PC-3 (cell line): ENCODE data around the gene CORO2A. TPM values are rescaled to one million over a fixed set of nuclear protein-coding genes. Genes with fewer than 3 reads are reported as not detected.

Experiments used
- ATAC-seq: fragments of 200-7000 bp; cut with Tn5 transposase; 2 replicates; pipeline ENCODE4 v1.9.1; 2020; ENCODE audit warnings: mild to moderate bottlenecking, moderate library complexity
- BruUV-seq: library from RNA; stranded (reverse); fragments of 400-500 nt; replicated peaks from 2 replicates; lab custom pipeline; 2021; lab: Mats Ljungman, UMichigan
- CTCF ChIA-PET: fragments of 300-600 bp; sonication (Branson Sonifier 250); formaldehyde crosslinking; loops from one replicate; lab custom pipeline; 2022; ENCODE audit warnings: antibody characterized with exemption; lab: Charles Lee
- POLR2A ChIA-PET: fragments of 300-600 bp; sonication (Branson Sonifier 250); formaldehyde crosslinking; loops from one replicate; lab custom pipeline; 2022; ENCODE audit warnings: antibody characterized with exemption; ENCODE audit not compliant: unreplicated experiment; lab: Charles Lee
- DNase-seq: peaks from one replicate; pipeline ENCODE4 v3.0.0-alpha.2; 2015
- H2AFZ ChIP-seq: fragments of 300-600 bp; sonication (generic); 2 replicates; pipeline ENCODE4 v1.6.0; 2016; ENCODE audit warnings: antibody characterized with exemption, low read length
- H3F3A ChIP-seq: fragments of 300-600 bp; sonication (generic); one replicate; pipeline ENCODE4 v1.6.0; 2017; ENCODE audit warnings: antibody characterized with exemption, low read length, control low read depth, mild to moderate bottlenecking; ENCODE audit not compliant: unreplicated experiment
- H3K27ac ChIP-seq: fragments of 300-600 bp; sonication (generic); 2 replicates; pipeline ENCODE4 v1.5.1; 2016; ENCODE audit warnings: mild to moderate bottlenecking, low read length
- H3K27me3 ChIP-seq: fragments of 300-600 bp; sonication (generic); 2 replicates; pipeline ENCODE4 v1.6.1; 2016; ENCODE audit warnings: low read length, mixed read lengths
- H3K36me3 ChIP-seq: fragments of 300-600 bp; sonication (generic); 2 replicates; pipeline ENCODE4 v1.6.1; 2016; ENCODE audit warnings: low read depth, mixed run types, low read length, mixed read lengths
- H3K4me1 ChIP-seq: fragments of 300-600 bp; sonication (generic); 2 replicates; pipeline ENCODE4 v1.5.1; 2016; ENCODE audit warnings: low read length; ENCODE audit not compliant: insufficient read depth
- H3K4me2 ChIP-seq: fragments of 300-600 bp; sonication (generic); 2 replicates; pipeline ENCODE4 v1.6.0; 2016; ENCODE audit warnings: low read length
- H3K4me3 ChIP-seq: fragments of 300-600 bp; sonication (generic); 2 replicates; pipeline ENCODE4 v1.5.1; 2016; ENCODE audit warnings: mild to moderate bottlenecking, low read length, mixed read lengths
- H3K79me2 ChIP-seq: fragments of 300-600 bp; sonication (generic); 2 replicates; pipeline ENCODE4 v1.6.1; 2017; ENCODE audit warnings: low read length, mixed read lengths
- H3K9ac ChIP-seq: fragments of 300-600 bp; sonication (generic); 2 replicates; pipeline ENCODE4 v1.6.0; 2016; ENCODE audit warnings: mild to moderate bottlenecking, low read length
- H3K9me2 ChIP-seq: fragments of 300-600 bp; sonication (generic); replicated peaks from 2 replicates; pipeline ENCODE4 v1.6.1; 2016; ENCODE audit warnings: mixed run types, low read length, mixed read lengths
- H3K9me3 ChIP-seq: fragments of 300-600 bp; sonication (generic); 2 replicates; pipeline ENCODE4 v1.6.1; 2016; ENCODE audit warnings: low read length, mixed read lengths
- H4K20me1 ChIP-seq: fragments of 300-600 bp; sonication (generic); 2 replicates; pipeline ENCODE4 v1.6.1; 2016; ENCODE audit warnings: low read length, mixed read lengths
- CTCF ChIP-seq: fragments of 300-600 bp; sonication (generic); conservative IDR thresholded peaks from 2 replicates; pipeline ENCODE4 v1.5.1; 2017; ENCODE audit warnings: antibody characterized with exemption, low read depth, mild to moderate bottlenecking, low read length
- EZH2 ChIP-seq: fragments of 300-600 bp; sonication (generic); IDR thresholded peaks from one replicate; pipeline ENCODE4 v1.6.1; 2017; ENCODE audit warnings: antibody characterized with exemption, mild to moderate bottlenecking, low read length; ENCODE audit not compliant: unreplicated experiment
- EZH2phosphoT487 ChIP-seq: fragments of 300-600 bp; sonication (generic); IDR thresholded peaks from 2 replicates; pipeline ENCODE4 v1.6.1; 2018; ENCODE audit warnings: mild to moderate bottlenecking, antibody characterized with exemption, low read length, borderline replicate concordance
- intact Hi-C: fragments of 100-400 bp; cut with micrococcal nuclease; formaldehyde crosslinking; loops from 2 replicates; pipeline ENCODE4 v1.9.0; 2023
- total RNA-seq: library from RNA; depleted of rRNA; stranded (reverse); fragments of >200 nt; gene quantifications from 2 replicates; pipeline ENCODE4 v1.2.3, GENCODE V29; 2014

The CORO2A gene
- total RNA-seq, 1 experiment from 2014 or later: 2.2 TPM

GRCh38 chr9:98201102-98201501 is 8.7 kb upstream of the CORO2A start:
- no peak for DNase-seq
- H3K4me3 ChIP-seq: no peak overlapping the region
- H3K79me2 ChIP-seq: no peaks in the 10 kb centered on the region
- no peaks in the 10 kb centered on the region for H3K9me2 ChIP-seq
- intact Hi-C loops: no loop called here
- H2AFZ ChIP-seq: no peak overlapping the region
- no peak overlapping the region for H3K4me2 ChIP-seq
- CTCF ChIA-PET: no interaction called here
- H3K9ac ChIP-seq: no peak overlapping the region
- H4K20me1 ChIP-seq: no peaks in the 10 kb centered on the region
- H3K36me3 ChIP-seq: no peaks in the 10 kb centered on the region
- TF ChIP-seq EZH2: no peak
- TF ChIP-seq EZH2phosphoT487: no peak
- no peak for TF ChIP-seq CTCF
- H3F3A ChIP-seq: no peaks in the 10 kb centered on the region
- BruUV-seq: no TSS peak
- no peaks in the 10 kb centered on the region for H3K27me3 ChIP-seq
- H3K9me3 ChIP-seq: no peaks in the 10 kb centered on the region
- POLR2A ChIA-PET: no interaction called here
- H3K4me1 ChIP-seq: no peaks in the 10 kb centered on the region
- ATAC-seq: no peak
- H3K27ac ChIP-seq: no peak overlapping the region

DNA sequence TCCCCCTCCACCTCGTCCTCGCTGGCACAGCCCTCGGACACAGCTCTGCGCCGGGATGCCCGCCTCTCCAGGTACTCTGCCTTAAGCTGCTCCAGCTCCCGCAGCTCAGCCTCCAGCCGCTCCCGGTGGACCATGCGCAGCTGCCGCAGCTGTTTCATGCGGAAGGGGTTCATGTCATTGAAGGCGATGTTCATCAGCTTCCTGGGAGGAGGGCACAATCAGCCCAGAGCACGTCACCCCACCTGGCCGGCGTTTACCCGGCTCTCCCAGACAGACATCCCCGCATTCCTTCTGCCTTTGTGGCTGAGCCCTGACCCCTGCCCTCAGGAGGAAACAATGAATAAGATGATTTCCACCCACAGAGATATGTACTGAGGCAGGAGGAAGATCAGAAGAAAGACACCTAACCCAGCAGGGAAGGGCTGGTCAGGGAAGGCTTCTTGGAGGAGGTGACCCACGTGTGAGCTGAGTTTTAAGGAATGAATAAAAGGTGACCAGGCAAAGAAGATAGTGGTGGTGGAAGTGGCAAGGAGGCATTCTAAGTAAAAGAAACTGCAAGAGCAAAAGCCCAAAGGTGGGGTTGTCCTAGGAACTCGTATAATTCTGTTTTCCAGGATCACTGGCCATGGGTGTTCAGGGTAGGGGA is 7.1 kb upstream of the CORO2A start:
- POLR2A ChIA-PET: no interaction called here
- intact Hi-C loops: loop anchor here (10.0 kb wide), 1 partner anchor 55 kb away; no protein-coding TSS in a partner anchor
- Histone ChIP-seq H3K4me1 (no peaks in the 10 kb centered on the region), H3K9ac (no peak overlapping the region), H2AFZ (no peak overlapping the region), H3K4me2 (no peak overlapping the region), H3K9me2 (no peaks in the 10 kb centered on the region), H3K79me2 (no peaks in the 10 kb centered on the region), H3K27ac (no peak overlapping the region), H3K27me3 (no peaks in the 10 kb centered on the region), H4K20me1 (no peaks in the 10 kb centered on the region), H3F3A (no peaks in the 10 kb centered on the region), H3K4me3 (no peak overlapping the region), H3K36me3 (no peaks in the 10 kb centered on the region), H3K9me3 (no peaks in the 10 kb centered on the region)
- ATAC-seq (no peak), DNase-seq (no peak)
- BruUV-seq: no TSS peak
- CTCF ChIA-PET: no interaction called here
- TF ChIP-seq CTCF (no peak), EZH2phosphoT487 (no peak), EZH2 (no peak)

GRCh38 chr9:98195671-98196070 is 3.2 kb upstream of the CORO2A start:
- H4K20me1 ChIP-seq: no peaks in the 10 kb centered on the region
- H3K4me3 ChIP-seq: no peak overlapping the region
- TF ChIP-seq EZH2phosphoT487 (no peak), CTCF (no peak), EZH2 (no peak)
- POLR2A ChIA-PET: no interaction called here
- no peaks in the 10 kb centered on the region for H3K36me3 ChIP-seq
- H3K9me2 ChIP-seq: no peaks in the 10 kb centered on the region
- ATAC-seq (no peak), DNase-seq (no peak)
- H3F3A ChIP-seq: no peaks in the 10 kb centered on the region
- H3K4me2 ChIP-seq: no peak overlapping the region
- H3K27me3 ChIP-seq: no peaks in the 10 kb centered on the region
- H3K4me1 ChIP-seq: no peaks in the 10 kb centered on the region; the same call in 1 of the 2 replicates
- no peak overlapping the region for H3K27ac ChIP-seq
- H3K79me2 ChIP-seq: no peaks in the 10 kb centered on the region
- H3K9me3 ChIP-seq: no peaks in the 10 kb centered on the region
- intact Hi-C loops: loop anchor here (10.0 kb wide), 1 partner anchor 51 kb away; no protein-coding TSS in a partner anchor
- BruUV-seq: no TSS peak
- H3K9ac ChIP-seq: no peak overlapping the region
- CTCF ChIA-PET: no interaction called here
- H2AFZ ChIP-seq: no peak overlapping the region
